Prostate gland (tissue), 2 donors: ENCODE data around the gene TRAF3IP1. TPM values are rescaled to one million over a fixed set of nuclear protein-coding genes. Genes with fewer than 3 reads are reported as not detected.
"Not testable (repeated sequence)": the region's sequence is repeated elsewhere in the genome, so short reads cannot be mapped to it uniquely, and the experiment has no call there.

ENCODE experiments used
- DNase-seq: peaks from one replicate; pipeline ENCODE4 v3.0.0-alpha.2; 2019; ENCODE audit warnings: low spot score
- H3K27ac ChIP-seq, 2 donors: fragments of 200-600 bp; sonication (generic); 2 replicates each; pipeline ENCODE4 v1.5.1; 2017 to 2019
- H3K27me3 ChIP-seq: fragments of 200-600 bp; sonication (generic); replicated peaks from 2 replicates; pipeline ENCODE4 v1.5.1; 2019; ENCODE audit not compliant: insufficient read depth
- H3K36me3 ChIP-seq, 2 donors: fragments of 200-600 bp; sonication (generic); 1 replicate in 1 of 2; 2 replicates in 1 of 2; pipeline versions ENCODE4 v1.5.1 to v1.8.1; 2017 to 2019
- H3K4me1 ChIP-seq: fragments of 200-600 bp; sonication (generic); replicated peaks from 2 replicates; pipeline ENCODE4 v1.5.1; 2019
- H3K4me3 ChIP-seq, 2 donors: fragments of 200-600 bp; sonication (generic); 2 replicates each; pipeline ENCODE4 v1.5.1; 2017 to 2019
- H3K9me3 ChIP-seq: fragments of 200-600 bp; sonication (generic); 2 replicates; pipeline ENCODE4 v1.5.1; 2017
- POLR2A ChIP-seq: fragments of 450-650 bp; IDR thresholded peaks from one replicate; pipeline ENCODE4 v1.6.1; 2016; ENCODE audit warnings: antibody characterized with exemption, mild to moderate bottlenecking
- POLR2AphosphoS5 ChIP-seq: sonication (generic); formaldehyde crosslinking; IDR thresholded peaks from one replicate; pipeline ENCODE4 v1.6.1; 2017; ENCODE audit warnings: antibody characterized with exemption
- WGBS: methylation state at CpG from one replicate; pipeline ENCODE4 v1.1.5; 2018; 5-methylcytosine and 5-hydroxymethylcytosine counted together
- intact Hi-C: fragments of 100-400 bp; cut with DNase I; formaldehyde crosslinking; loops from one replicate; pipeline ENCODE4 v1.14.2; 2022
- total RNA-seq, 2 donors: library from RNA; depleted of rRNA; stranded (reverse); fragments of >200 nt; gene quantifications; one replicate each; pipeline ENCODE4 v1.1.0, GENCODE V29; 2016
- TF ChIP-seq, protein P1 (sequence below), 4 experiments: fragments of 200-600 bp in 2 of 4; fragments of 450-650 bp in 2 of 4; sonication (generic) in 2 of 4; IDR thresholded peaks; 1 replicate in 3 of 4; 2 replicates in 1 of 4; pipeline ENCODE4 v1.5.1; 2016 to 2019; ENCODE audit warnings: antibody characterized with exemption in 4 of 4, mild to moderate bottlenecking in 2 of 4, moderate library complexity in 2 of 4

TRAF3IP1 gene
- total RNA-seq, 2 donors from 2014 or later, result 14.4 to 18.5 TPM

DNA sequence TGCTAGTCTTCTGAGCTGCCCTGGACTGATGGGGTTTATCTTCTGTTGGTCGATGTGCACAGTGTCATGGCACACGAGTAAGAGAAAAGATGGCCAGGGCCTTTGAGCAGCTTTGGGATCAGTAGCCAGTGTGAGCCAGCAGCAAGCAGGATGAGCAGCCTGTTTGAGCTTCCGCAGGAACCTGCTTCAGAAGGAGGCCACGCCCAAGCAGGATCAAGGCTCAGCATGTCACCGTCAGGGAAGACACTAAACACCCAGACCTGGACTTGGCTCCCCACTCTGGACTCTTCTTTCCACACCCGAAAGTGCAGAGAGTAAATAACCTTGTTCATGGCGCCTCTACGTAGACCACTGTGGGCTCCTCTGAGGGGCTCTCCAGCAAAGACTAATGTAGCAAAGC lies 81.2 kb downstream of the TRAF3IP1 start:
- Histone ChIP-seq H3K27me3 (no peaks in the 10 kb centered on the region), H3K9me3 (no peaks in the 10 kb centered on the region), H3K27ac (no peak overlapping the region), H3K36me3 (no peaks in the 10 kb centered on the region), H3K4me3 (no peak overlapping the region), H3K4me1 (no peaks in the 10 kb centered on the region)
- intact Hi-C loops, result no loop called here
- no peak for DNase-seq
- 83% methylated on average over 8 of the region's 8 CpGs for WGBS
- TF ChIP-seq POLR2A (no peak), POLR2AphosphoS5 (no peak)
- TF ChIP-seq, protein P1, sequence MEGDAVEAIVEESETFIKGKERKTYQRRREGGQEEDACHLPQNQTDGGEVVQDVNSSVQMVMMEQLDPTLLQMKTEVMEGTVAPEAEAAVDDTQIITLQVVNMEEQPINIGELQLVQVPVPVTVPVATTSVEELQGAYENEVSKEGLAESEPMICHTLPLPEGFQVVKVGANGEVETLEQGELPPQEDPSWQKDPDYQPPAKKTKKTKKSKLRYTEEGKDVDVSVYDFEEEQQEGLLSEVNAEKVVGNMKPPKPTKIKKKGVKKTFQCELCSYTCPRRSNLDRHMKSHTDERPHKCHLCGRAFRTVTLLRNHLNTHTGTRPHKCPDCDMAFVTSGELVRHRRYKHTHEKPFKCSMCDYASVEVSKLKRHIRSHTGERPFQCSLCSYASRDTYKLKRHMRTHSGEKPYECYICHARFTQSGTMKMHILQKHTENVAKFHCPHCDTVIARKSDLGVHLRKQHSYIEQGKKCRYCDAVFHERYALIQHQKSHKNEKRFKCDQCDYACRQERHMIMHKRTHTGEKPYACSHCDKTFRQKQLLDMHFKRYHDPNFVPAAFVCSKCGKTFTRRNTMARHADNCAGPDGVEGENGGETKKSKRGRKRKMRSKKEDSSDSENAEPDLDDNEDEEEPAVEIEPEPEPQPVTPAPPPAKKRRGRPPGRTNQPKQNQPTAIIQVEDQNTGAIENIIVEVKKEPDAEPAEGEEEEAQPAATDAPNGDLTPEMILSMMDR (IDR thresholded peaks at IDR 0.05), result no peak

GRCh38 chr2:238403632-238404405 lies 83.5 kb downstream of the TRAF3IP1 start:
- Histone ChIP-seq H3K9me3 (no peaks in the 10 kb centered on the region), H3K27ac (no peak overlapping the region), H3K4me3 (no peak overlapping the region), H3K36me3 (no peaks in the 10 kb centered on the region), H3K27me3 (no peaks in the 10 kb centered on the region), H3K4me1 (no peaks in the 10 kb centered on the region)
- intact Hi-C loops, result no loop called here
- 95% methylated on average over 21 of the region's 21 CpGs for WGBS
- DNase-seq, result no peak
- TF ChIP-seq, protein P1 (IDR thresholded peaks at IDR 0.05), result no peak
- TF ChIP-seq POLR2A (no peak), POLR2AphosphoS5 (no peak)

DNA sequence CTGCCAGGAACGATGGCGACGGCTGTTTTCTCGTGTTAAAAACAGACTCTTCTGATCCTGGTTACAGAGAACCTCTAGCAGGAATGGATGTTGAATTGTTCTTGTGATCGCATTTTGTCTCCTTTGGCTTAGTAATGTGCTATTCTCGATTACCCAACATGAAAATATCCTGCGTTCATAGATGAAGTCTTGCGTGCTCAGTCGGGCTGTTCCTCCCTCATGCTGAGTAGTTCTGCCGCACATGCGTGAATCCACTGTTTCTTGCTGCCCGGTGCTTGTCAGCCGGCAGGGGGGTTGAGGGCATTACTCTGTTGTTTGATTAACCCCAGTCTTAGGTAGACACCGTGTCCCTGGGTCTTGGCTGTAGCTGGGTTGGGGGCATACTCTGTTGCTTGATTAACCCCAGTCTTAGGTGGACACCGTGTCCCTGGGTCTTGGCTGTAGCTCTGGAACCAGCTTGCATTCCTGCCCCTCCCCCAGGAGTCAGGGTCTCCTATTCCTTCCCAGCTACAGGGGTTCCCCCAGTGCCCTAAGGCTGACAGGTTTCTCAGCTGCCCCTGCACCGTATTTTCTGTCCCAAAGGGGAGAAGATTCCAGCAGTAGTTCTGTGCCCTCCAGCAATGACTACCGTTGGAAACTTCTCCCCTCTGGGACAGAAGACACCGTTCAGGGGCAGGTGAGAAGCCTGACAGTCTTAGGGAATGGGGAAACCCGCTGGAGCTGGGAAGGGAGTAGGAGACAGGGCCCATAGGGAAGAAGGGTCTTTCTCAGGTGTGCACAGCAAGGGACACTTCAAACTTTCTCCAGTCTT lies 84.3 kb downstream of the TRAF3IP1 start:
- Histone ChIP-seq H3K9me3 (no peaks in the 10 kb centered on the region), H3K27me3 (no peaks in the 10 kb centered on the region), H3K27ac (no peak overlapping the region), H3K36me3 (no peaks in the 10 kb centered on the region), H3K4me3 (no peak overlapping the region), H3K4me1 (no peaks in the 10 kb centered on the region)
- 87% methylated on average over 19 of the region's 19 CpGs for WGBS
- no peak for TF ChIP-seq POLR2A
- TF ChIP-seq, protein P1 (IDR thresholded peaks at IDR 0.05), result no peak
- TF ChIP-seq POLR2AphosphoS5, result no peak
- intact Hi-C loops, result no loop called here
- DNase-seq, result no peak

DNA sequence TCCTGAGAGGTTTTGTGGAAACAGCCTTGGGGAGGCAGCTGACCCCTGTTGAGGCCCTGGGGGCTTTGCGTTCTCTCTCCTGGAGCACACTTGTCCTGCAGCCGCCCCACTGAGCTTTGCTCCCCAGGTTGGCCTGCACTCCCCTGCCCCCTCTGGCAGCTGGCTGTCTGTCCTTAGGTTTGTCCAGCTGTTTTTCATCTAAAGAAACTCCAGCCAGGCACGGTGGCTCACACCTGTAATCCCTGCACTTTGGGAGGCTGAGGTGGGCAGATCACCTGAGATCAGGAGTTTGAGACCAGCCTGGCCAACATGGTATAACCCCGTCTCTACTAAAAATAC lies 84.9 kb downstream of the TRAF3IP1 start:
- intact Hi-C loops, result not testable (repeated sequence)

DNA sequence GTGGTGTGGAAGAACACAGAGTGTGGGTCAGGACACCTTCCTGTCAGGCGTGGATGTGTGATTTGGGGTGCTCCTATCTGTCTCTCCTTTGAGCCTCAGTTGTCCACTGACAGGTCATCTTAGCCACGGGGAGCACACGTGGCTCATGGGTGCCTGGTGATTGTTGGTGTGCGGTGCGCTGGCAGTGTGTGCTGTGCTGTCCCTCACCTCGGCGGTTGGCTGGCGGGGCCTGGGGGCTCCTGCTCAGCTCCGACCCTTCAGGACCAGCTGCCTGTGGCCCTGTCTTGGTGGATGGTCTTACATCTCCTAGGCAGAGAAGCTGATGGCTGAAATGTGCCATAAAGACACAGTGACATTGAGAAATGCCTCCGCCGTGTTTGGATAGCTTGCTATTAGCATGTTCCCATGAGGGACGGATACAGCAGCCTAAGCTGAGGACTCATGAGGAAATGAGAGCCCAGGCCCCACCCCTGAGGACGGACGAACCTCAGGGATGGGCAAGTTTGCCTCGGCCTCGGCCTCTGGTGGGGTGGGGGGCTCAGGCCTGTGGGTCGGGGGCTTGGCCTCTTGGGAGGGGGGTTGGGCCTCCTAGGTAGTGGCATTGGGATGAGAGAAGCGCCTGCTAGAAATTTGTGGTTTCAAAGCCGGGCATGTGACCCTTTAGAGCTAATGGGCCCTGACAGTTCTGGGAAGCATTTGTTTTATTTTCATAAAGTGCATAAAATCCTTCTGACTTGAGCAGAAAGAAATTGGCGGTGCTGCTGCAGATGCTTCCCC lies 86.1 kb downstream of the TRAF3IP1 start:
- intact Hi-C loops, result no loop called here
- TF ChIP-seq POLR2A (no peak), POLR2AphosphoS5 (no peak)
- TF ChIP-seq, protein P1 (IDR thresholded peaks at IDR 0.05), result no peak
- H3K27ac ChIP-seq, result no peak overlapping the region
- H3K4me1 ChIP-seq, result no peaks in the 10 kb centered on the region
- H3K36me3 ChIP-seq, result no peaks in the 10 kb centered on the region
- DNase-seq, result no peak
- no peak overlapping the region for H3K4me3 ChIP-seq
- H3K9me3 ChIP-seq, result no peaks in the 10 kb centered on the region
- WGBS, result 83% methylated on average over 20 of the region's 20 CpGs
- no peaks in the 10 kb centered on the region for H3K27me3 ChIP-seq

More for the DNA sequence above, 84.9 kb downstream of the TRAF3IP1 start:
- not testable (repeated sequence) for H3K4me1 ChIP-seq, H3K4me3 ChIP-seq, H3K36me3 ChIP-seq, H3K27me3 ChIP-seq, H3K27ac ChIP-seq, DNase-seq, H3K9me3 ChIP-seq
- 87% methylated on average over 4 of the region's 4 CpGs for WGBS
